ELF-1 (cell line): ENCODE results near the gene RASSF3.
A peak's percentile ranks its signal among the peaks of the same experiment; 100 is the strongest.

Experiments used
- DNase-seq: peaks from one replicate; pipeline ENCODE4 v3.0.0-alpha.2; 2016; ENCODE audit warnings: low read depth, low spot score

RASSF3 gene

GRCh38 chr12:64723630-64724029 is 113.3 kb downstream of the RASSF3 start:
- no peak for DNase-seq

- DNase-seq, result no peak
These were observed 114.0 kb downstream of the RASSF3 start for GRCh38 chr12:64724201-64724745.

GRCh38 chr12:64729909-64730587 is 119.8 kb downstream of the RASSF3 start:
- DNase-seq, result no peak

GRCh38 chr12:64730588-64730969 is 120.3 kb downstream of the RASSF3 start:
- peak; percentile 71 for DNase-seq

- DNase-seq, result no peak
These were observed 121.4 kb downstream of the RASSF3 start for GRCh38 chr12:64731683-64732082.

- no peak for DNase-seq
These were observed 123.6 kb downstream of the RASSF3 start for GRCh38 chr12:64733857-64734256.

- DNase-seq, result no peak
These were observed 125.1 kb downstream of the RASSF3 start for GRCh38 chr12:64735442-64735841.

GRCh38 chr12:64736771-64737170 is 126.5 kb downstream of the RASSF3 start:
- DNase-seq, result no peak

- DNase-seq, result no peak
These were observed 127.2 kb downstream of the RASSF3 start for GRCh38 chr12:64737539-64737938.

GRCh38 chr12:64739778-64740177 is 129.5 kb downstream of the RASSF3 start:
- DNase-seq, result no peak

- no peak for DNase-seq
These were observed 130.4 kb downstream of the RASSF3 start for GRCh38 chr12:64740646-64741045.

GRCh38 chr12:64742416-64742815 is 132.1 kb downstream of the RASSF3 start:
- no peak for DNase-seq

- no peak for DNase-seq
These were observed 132.9 kb downstream of the RASSF3 start for GRCh38 chr12:64743206-64743605.

- DNase-seq, result no peak
These were observed 134.3 kb downstream of the RASSF3 start for GRCh38 chr12:64744422-64745258.

- DNase-seq, result no peak
These were observed 135.0 kb downstream of the RASSF3 start for GRCh38 chr12:64745259-64745807.

GRCh38 chr12:64745980-64746379 is 135.7 kb downstream of the RASSF3 start:
- DNase-seq, result no peak

GRCh38 chr12:64746663-64747062 is 136.4 kb downstream of the RASSF3 start:
- DNase-seq, result no peak
